Activated naive CD4-positive, alpha-beta T cell treated with anti-CD3 and anti-CD28 coated beads, Interleukin-2, amount 50 U/mL, for 24 hours (primary cell): ENCODE measurements around the gene CERK.
"Not testable (repeated sequence)": the region's sequence is repeated elsewhere in the genome, so short reads cannot be mapped to it uniquely, and the experiment has no call there.

Experiments
- H3K27ac Mint-ChIP-seq: one replicate; pipeline ENCODE4 v1.8.0; 2021; ENCODE audit warnings: mild to moderate bottlenecking, mixed read lengths
- H3K27me3 Mint-ChIP-seq: one replicate; pipeline ENCODE4 v1.8.0; 2021; ENCODE audit warnings: mixed read lengths
- H3K36me3 Mint-ChIP-seq: one replicate; pipeline ENCODE4 v1.8.0; 2021; ENCODE audit warnings: mixed read lengths
- H3K4me1 Mint-ChIP-seq: one replicate; pipeline ENCODE4 v1.8.0; 2021; ENCODE audit warnings: mixed read lengths
- H3K4me3 Mint-ChIP-seq: one replicate; pipeline ENCODE4 v1.8.0; 2021; ENCODE audit warnings: mild to moderate bottlenecking, mixed read lengths
- H3K9me3 Mint-ChIP-seq: one replicate; pipeline ENCODE4 v1.8.0; 2021; ENCODE audit warnings: mixed read lengths

CERK gene

GRCh38 chr22:46637711-46638600 is 100.1 kb downstream of the CERK start:
- peaks cover under 1% of the 10 kb centered on the region for H3K9me3 Mint-ChIP-seq
- no peaks in the 10 kb centered on the region for H3K36me3 Mint-ChIP-seq
- H3K27ac Mint-ChIP-seq = no peak overlapping the region
- H3K27me3 Mint-ChIP-seq = no peaks in the 10 kb centered on the region
- no peak overlapping the region for H3K4me3 Mint-ChIP-seq
- H3K4me1 Mint-ChIP-seq = peaks cover 4% of the 10 kb centered on the region

GRCh38 chr22:46636221-46637002 is 101.6 kb downstream of the CERK start:
- Mint-ChIP-seq H3K4me1 (peaks cover 4% of the 10 kb centered on the region), H3K4me3 (no peak overlapping the region), H3K27ac (no peak overlapping the region), H3K9me3 (no peaks in the 10 kb centered on the region), H3K27me3 (no peaks in the 10 kb centered on the region), H3K36me3 (no peaks in the 10 kb centered on the region)

- no peaks in the 10 kb centered on the region for H3K9me3 Mint-ChIP-seq
- H3K27me3 Mint-ChIP-seq = no peaks in the 10 kb centered on the region
- peaks cover 4% of the 10 kb centered on the region for H3K4me1 Mint-ChIP-seq
- H3K4me3 Mint-ChIP-seq = no peak overlapping the region
- H3K36me3 Mint-ChIP-seq = no peaks in the 10 kb centered on the region
- no peak overlapping the region for H3K27ac Mint-ChIP-seq
Measured at GRCh38 chr22:46635756-46636155, 102.3 kb downstream of the CERK start.

- H3K36me3 Mint-ChIP-seq, H3K27ac Mint-ChIP-seq, H3K27me3 Mint-ChIP-seq, H3K4me3 Mint-ChIP-seq, H3K4me1 Mint-ChIP-seq, H3K9me3 Mint-ChIP-seq: not testable (repeated sequence)
Measured at GRCh38 chr22:46634973-46635685, 102.9 kb downstream of the CERK start.
